NCI-H69 (cell line): ENCODE data around the gene RIMS3.
"Not testable (repeated sequence)": the region's sequence is repeated elsewhere in the genome, so short reads cannot be mapped to it uniquely, and the experiment has no call there.

ENCODE experiments used
- DNase-seq: peaks from one replicate; lab custom pipeline; 2025; lab: John Stamatoyannopoulos, UW

RIMS3 gene

DNA sequence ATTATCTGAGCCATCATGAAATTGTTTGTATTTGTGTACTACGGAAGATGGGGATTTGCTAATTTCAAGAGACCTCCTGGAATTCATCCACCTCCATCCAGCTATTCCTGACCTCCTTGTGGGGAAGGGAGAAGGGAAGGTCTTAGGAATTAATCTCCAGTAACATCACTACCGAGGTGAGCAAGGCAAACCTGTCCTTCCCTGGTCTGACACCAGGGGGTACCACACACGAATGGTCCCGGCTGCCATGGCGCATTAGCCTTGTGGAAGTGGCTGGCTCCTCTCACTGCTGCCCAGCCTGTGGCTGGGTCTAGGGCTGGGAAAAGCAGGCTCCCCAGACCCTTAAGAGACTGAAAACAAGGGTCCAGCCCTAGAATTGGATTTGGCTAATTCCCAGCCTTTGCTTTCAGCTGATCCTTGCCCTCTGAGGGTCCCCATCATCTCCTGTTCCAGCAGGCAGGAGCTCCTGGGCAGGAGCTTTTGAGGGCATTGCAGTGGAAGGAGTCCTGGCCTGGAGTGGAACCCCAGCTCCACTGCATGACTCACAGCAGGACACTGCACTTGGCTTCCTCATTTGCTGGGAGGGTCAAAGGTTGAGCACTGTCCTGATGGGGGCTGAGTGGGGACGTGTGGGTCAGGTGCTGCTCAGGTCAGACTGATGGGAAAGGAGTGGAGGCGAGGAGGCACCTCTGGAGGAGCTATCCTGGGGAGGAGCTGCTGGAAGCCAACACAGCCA is 34.8 kb downstream of the RIMS3 start:
- peak; percentile 52 for DNase-seq

DNA sequence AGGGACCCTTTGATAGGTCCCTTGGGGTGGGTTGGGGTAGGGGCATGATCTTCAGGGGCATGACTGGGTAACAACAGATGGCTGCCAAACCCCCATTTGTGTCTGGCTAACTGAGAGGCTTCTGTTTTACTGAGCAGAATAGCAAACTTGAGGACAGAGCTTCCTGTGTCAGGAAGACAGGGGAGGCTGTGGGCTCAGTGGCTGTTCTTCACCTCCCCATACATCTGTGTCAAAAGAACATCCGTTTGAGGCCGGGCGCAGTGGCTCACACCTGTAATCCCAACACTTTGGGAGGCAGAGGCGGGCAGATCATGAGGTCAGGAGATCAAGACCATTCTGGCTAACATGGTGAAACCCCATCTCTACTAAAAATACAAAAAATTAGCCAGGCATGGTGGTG is 35.9 kb downstream of the RIMS3 start:
- DNase-seq, result not testable (repeated sequence)

DNA sequence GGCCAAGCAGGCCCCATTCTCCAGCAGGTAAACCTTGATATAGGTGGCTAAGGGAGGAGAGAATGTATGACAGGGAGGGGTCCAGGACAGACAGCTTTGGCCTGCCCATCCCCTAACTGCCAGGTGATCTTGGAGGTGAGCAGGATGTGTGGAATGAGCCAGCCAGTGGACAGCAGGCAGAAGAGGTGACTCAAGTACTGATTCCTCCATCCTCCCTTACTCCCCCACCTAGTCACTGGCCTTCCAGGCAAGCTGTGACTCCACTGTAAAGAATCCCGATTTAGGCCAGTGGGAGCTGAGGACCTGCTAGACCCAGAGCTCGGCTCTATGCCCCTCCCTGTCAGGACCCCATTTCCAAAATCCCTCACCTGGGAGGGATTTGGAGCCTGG is 36.6 kb downstream of the RIMS3 start:
- no peak for DNase-seq

DNA sequence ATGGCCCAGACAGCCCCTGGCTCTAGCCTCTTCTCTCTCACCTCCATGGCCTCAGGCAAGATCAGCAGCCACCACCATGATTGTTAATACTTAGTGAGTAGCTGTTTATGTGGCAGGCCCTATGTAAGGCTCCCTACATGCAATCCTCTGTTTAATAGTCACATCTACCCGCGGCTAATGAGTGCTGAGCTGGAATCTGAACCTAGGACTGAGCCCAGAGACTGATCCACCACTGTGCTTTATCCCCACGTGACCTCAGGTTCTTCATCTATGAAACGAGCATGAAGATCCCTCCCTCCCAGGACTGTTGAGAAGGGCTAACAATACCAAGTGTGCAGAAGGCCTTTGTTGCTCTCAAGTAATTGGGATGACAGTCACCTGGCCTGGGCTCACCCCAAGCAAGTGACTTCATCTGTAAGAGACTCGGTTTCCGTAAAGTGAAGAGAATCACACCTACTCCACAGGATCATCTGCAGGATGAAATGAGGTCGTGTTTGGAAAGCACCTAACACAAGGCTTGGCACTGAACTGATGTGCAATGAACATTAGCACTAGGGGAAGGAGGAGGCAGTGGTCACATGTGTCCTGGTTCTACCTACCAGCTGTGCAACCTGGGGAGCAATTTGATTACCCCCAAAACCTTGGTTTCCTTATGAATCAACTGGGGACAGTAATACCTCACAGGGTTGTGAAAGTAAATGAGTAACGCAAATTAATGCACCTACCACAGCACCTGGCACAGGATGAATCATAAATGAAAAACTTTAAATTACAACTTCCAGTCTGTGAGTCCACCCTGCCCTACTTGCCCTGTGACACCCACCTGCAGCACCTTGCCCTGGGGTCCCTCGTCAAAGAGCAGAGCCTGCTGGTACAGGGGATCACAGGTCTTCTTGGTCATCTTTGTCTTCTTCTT is 37.2 kb downstream of the RIMS3 start:
- no peak for DNase-seq

DNA sequence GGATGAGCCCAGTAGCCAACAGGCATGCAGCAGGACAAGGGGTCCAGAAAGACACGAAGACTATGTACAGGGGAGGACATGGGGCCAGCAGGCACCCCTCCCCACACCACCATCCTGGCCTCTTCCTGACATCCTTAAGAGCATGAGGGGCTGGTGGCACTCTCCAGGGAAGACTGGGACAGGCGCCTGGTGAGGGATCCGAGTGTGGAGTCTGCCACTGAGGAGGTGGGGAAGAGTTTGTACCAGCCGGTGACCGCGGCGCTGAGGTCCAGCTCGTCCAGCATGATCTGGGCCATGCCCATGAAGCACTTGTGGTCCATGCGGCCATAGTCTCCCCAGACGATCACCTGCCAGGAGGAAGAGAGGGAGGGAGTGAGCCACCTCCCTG is 39.1 kb downstream of the RIMS3 start:
- DNase-seq, result no peak

DNA sequence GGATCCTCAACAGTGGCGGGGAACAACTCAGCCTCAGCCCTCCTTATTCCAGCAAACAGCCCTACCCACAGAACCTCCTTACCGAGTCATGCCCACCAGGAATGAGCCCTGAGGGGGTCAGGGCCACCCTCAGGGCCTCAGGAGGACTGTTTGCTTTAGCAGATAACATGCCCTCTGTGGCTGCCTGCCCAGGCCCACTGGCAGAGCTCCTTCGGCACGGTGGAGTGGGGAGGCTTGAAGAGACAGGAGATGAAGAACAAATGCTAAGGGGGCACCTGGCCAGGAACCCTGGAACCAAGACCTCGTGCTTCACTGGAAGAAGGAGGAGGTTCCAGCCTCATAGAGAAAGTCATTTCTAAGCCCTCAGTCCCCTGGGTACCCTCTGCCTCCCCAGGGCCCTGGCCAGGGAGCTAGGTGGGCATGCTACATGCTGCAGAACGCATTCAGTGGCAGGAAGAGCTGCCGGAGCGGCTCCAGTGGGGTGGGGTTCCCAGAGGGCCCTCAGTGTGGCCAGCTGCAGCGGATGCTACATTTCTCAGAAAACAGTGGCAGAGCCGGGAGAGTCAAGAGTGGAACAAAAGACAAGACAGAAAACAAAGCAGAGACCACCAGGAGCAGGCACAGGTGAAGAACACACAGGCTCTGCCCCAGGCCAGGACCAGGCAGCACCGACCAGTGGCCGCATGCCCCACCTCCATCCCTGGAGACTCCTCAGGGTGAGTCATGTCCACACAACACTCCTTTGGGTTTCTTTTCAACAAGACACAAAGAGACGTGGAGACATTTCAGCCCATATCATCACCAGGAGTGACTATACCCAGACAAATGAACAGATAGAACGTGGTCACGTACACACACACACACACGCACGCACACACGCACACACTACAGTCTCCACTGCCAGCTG is 39.8 kb downstream of the RIMS3 start:
- DNase-seq, result no peak

DNA sequence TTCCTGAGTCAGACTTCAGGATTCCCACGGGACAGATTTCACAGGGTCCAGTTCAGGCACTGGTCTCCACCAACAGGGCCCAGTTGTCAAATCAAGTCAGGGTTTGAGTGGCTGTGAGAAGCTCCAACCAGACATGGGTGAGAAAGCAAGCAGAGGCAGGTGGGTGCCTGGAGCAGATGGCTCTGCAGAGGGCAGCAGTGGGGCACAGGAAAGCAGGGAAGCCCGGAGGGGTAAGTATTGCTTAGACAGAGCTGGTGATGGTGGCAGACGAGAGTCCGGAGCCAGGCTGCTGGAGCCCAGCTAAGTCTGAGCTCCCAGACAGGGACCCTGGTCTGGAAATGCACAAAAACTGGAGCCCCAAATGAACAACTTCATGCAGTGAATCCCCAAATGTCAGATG is 40.4 kb downstream of the RIMS3 start:
- peak; percentile 30 for DNase-seq

DNA sequence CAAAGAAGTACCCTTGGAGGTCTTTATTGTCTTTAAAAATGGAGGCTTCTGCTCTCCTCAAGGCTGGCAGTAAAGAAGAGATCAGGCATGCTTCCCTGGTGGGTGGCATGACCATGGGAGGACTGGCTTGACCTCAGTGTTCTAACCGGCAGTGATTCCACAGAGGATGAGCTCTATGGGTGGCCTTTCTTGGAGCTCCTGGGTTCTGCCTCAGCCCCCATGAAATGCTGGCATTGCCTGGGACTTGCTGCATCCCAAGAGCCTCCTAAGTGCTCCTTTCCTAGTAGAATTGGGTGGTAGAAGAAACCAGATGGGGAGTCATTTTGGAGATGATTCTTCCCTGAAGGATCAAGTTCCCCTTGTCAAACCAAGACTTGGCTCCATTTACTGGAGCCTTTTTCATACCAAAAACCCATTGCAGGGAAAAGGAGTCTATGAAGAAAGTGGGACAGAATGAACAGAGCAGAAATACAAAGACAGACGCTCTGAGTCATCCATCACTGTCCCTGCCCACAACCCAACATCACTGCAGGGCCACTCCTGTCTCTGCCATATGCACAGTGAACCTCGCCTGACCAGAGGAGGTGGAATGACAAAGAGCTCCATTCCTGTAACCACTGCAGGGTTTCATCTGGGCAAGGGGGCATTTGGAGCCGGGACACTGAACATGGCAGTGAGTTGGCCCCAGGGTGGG is 42.4 kb downstream of the RIMS3 start:
- DNase-seq, result no peak

DNA sequence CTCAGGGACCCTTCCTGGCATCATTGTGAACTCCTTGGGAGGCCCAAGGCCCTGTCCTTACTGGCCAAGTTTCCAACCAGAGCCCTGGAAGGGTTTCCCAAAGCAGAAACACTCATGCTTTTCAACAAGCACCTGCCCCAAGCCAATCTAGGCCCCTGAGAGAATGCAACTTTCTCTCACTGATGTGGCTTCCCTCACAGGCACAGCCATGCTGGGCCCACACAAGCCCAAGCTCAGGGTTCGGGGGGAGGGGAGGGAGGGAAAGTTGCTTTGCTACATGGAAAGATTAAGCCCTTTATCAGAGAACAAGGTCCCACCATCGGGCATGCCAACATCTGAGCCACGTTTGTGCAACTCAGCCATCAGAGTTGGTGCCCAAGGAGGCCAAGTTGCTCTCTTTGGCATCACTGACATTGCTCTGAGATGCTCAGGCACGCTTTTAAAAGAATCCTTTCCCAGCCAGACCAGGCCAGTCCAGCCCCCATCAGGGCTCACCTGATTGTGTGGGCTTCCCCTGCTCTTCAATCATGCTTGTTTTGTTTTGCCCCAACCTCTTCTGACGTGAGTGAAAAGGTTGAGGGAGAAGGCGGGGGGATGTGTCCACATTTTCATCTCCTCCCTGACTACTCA is 43.5 kb downstream of the RIMS3 start:
- no peak for DNase-seq

DNA sequence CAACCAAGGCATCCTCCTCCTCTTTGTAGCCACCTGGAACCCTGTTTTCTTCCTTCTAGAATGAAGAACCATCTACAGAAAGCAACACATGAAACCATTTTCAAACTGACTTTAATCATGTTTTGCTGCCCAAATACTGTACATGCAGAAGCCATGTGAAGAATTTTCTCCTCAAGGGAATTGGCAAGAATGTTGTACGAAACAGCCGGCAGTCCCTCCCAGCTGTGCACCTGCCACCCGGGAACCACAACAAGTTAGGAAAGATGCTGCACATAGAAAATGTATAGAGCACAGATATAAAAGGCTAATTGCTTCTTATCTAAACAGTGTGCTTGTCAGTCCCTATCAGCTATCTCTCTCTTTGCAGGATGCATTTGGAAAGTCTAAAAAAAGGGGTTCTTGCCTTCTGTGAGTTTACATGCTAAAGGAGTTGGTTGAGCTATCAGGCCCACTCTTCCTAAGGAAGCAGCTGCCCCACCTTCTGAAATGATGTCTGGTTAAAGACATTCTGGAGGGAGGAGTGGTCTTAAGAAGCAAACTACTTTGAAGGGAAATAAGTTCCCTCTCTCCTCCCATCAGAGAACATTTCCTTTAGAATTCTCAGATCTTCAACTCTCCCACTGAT is 44.8 kb downstream of the RIMS3 start:
- no peak for DNase-seq

DNA sequence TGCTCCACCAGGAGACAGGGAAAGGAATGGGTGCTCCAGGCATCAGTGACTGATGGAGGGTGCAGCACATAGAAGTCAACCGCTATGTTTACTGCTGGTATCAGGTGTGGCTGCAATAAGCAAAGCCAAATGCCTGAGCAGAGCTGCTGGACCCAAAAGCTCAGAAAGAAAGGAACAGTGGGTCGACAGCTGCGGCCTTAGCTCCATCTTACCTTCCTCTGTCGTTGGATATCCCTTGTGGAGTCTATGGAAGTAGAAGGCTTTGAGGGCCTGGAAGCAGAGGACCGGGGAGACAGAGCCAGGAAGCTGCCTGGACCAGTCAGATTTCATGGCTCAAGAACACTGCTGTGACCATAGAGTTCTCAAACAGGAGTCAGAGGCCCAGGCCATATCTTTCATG is 45.3 kb downstream of the RIMS3 start:
- no peak for DNase-seq

DNA sequence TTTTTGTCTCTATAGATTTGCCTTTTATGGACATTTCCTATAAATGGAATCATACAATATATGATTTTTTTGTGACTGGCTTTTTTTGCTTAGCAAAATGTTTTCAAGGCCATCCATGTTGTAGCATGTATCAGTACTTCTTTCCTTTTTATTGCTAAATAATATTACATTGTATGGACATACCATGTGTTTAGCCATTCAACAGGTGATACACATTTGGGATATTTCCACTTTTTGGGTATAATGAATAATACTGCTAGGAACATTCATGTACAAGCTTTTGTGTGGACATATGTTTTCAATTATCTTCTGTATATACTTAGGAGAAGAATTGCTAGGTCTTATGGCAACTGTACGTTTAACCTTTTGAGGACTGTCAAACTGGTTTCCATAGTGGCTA is 47.4 kb downstream of the RIMS3 start:
- no peak for DNase-seq

DNA sequence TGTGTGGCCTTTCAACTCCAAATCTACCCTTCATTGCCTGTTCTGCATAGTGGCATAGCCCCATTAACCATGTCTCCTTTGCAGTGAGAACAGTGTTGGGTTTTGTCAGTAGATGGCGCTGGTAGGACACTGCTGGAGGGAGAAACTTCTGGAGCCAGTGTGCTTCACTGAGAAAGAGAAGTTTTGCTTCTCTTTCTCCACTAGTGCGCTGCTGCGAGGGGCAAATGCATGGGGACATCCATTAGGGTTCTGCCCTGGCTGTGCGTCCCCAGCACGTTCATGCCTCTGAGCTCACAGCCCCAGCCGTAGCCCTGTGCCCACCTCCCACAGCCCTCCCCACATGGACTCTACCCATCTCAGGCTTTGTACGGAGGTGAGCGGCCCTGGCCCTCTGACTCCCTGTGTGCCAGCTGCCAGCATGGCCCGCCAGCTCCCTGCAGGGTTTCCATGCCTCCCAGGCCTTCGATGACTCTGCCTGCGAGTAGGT is 53.1 kb downstream of the RIMS3 start:
- peak; percentile 84 for DNase-seq

DNA sequence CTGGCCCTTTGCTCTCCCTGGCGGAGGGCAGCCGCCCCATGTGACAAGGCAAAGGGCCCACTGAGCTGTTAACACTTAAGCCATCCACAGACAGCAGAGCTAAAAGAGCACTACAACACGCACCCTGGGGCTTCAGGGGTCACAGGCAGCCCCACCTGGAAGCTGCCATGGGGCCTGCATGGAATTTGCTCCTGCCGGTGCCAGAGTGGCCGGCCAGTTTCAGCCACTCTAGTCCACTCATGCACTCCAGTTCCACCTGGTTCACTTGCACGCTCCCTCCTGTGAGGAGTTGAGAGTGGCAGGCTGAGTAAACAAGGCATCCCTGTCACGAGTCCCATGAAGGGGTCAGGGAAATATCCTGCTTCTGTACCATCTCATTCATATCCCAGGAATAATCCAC is 55.3 kb downstream of the RIMS3 start:
- DNase-seq, result no peak

DNA sequence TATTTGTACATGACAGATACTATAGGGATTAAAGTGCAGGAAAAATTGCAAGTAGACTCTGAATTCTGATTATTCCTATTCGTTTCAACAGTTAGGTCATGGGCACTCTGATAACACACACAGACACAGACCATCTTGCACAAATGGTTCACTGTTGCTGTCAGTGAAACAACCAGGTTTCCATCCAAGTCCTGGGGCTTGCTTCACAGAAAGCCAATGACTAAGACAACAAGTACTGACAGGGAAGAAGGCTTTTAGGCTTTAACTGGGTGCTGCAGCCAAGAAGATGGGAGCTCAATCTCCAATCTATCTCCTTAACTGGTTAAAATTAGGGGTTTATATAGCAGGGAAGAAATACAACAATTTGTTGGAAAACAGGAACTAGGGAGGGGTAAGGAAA is 57.6 kb downstream of the RIMS3 start:
- DNase-seq, result no peak

DNA sequence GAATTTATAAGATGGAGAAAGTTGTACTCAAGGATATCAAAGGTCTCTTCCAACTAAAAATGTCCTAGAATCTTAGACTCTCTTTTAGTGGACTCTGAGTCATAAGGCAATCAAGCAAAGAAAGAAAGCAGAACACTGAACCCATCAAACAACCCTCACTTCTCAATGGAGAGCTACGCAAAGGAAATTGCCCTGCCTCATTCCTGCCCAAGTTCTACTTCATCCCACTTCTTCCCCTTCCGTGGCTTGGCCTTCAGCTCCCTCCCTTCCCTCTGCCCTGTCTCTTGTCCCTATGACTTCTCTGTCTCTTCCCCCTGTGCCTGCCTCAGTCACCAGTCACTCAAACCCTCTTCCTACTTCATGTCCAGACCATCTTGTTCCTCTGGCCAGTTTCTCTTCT is 58.5 kb downstream of the RIMS3 start:
- no peak for DNase-seq

DNA sequence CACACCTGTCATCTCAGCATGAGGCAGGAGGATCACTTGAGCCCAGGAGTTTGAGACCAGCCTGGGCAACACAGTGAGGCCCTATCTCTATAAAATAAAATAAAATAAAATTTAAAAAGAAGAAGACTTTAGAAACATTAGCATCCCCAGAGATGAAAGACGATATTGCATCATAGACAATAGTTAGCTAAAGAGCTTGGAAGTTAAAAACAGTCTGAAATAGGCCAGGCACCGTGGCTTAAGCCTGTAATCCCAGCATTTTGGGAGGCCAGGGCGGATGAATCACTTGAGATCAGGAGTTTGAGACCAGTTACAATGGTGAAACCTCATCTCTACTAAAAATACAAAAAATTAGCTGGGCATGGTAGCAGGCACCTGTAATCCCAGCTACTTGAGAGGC is 59.3 kb downstream of the RIMS3 start:
- DNase-seq, result no peak

DNA sequence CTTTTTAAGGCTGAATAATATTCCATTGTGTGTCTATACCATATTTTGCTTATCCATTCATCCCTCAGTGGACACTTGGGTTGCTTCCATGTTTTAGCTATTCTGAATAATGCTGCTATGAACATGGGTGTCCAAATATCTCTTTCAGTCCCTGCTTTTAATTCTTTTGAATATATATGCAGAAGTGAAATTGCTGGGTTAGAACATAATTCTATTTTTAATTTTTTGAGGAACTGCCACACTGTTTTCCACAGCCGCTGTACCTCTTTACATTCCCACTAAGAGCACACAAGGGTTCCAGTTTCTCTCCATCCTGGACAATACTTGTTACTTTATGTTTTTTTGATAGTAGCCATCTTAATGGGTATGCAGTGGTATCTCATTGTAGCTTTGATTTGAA is 65.6 kb downstream of the RIMS3 start:
- DNase-seq, result no peak

DNA sequence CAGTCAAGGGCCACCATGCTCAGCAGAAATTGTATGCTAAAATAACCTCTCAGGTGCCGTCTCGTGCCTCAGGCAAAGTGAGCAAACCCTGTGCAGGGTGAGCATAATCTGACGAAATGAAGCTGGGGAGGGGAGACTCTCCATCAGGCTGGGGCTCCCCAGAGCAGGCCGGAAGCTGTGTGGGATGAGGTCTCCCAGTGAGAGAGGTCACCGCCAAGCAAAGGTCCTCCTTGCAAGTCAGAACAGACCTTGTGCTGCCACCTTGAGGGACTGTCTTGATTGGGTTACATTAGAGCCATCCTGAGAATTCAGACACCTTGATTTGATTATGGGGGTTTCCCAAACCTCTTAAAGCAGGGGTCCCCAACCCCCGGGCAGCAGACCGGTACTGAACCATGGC is 69.9 kb downstream of the RIMS3 start:
- no peak for DNase-seq

DNA sequence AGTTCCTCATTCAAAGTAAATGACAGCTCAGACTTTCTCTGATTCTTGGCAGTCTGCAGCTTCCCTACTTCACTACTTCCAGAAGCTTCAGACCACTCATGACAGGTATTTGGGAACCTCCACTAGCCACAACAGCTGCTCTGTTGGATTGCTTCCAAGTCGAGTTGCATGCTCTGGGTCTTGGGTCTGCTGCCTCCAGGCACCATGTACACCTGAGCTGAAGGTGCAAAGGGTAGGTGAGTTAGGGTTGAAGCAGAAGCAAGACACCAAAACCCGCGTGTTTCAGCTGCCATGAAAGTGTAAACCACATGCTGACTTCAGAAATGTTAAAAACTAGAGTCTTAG is 71.3 kb downstream of the RIMS3 start:
- peak; percentile 39 for DNase-seq
